A549 (cell line): ENCODE data around the gene TMEM135.

Experiments used
- FOXS1 ChIP-seq: fragments of 250-450 bp; sonication (Bioruptor Pico); IDR thresholded peaks from 2 replicates; pipeline ENCODE4 v1.5.0; 2020; ENCODE audit warnings: mild to moderate bottlenecking, moderate library complexity
- RFX5 ChIP-seq: fragments of 450-650 bp; IDR thresholded peaks from 2 replicates; pipeline ENCODE4 v1.7.1; 2014; ENCODE audit warnings: antibody characterized with exemption, mild to moderate bottlenecking, moderate library complexity

DNA sequence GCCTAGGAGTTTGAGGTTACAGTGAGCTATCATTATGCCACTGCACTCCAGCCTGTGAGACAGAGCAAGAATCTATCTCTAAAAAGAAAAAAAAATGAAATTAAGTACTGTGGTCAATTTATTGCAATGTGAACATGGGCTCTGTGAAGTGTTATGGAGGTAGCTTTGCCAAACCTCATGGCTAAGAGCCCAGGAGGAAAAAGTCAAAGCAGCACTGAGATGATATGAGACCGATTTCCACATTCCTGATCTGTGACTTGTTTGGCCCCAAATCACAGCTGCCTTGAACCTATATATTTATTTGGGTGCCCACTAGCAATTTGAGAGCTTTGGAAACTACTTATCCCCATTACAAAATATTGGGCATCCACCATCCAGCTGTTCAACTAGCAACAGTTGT lies 29.8 kb upstream of the TMEM135 start:
- TF ChIP-seq RFX5 (no peak), FOXS1 (no peak)
